Neural progenitor cell (in vitro differentiated cells): ENCODE measurements around the gene SMAD7.

Experiments used
- EZH2 ChIP-seq: fragments of 200-600 bp; sonication (generic); IDR thresholded peaks from 2 replicates; pipeline ENCODE4 v1.6.1; 2017; ENCODE audit warnings: antibody characterized with exemption, mild to moderate bottlenecking, moderate library complexity
- EZH2phosphoT487 ChIP-seq: fragments of 200-600 bp; sonication (generic); IDR thresholded peaks from 2 replicates; pipeline ENCODE4 v1.6.1; 2017; ENCODE audit warnings: antibody characterized with exemption
- TF ChIP-seq, protein P1 (sequence below): fragments of 200-600 bp; sonication (generic); IDR thresholded peaks from 2 replicates; pipeline ENCODE4 v1.5.1; 2017; ENCODE audit warnings: antibody characterized with exemption, mild to moderate bottlenecking

DNA sequence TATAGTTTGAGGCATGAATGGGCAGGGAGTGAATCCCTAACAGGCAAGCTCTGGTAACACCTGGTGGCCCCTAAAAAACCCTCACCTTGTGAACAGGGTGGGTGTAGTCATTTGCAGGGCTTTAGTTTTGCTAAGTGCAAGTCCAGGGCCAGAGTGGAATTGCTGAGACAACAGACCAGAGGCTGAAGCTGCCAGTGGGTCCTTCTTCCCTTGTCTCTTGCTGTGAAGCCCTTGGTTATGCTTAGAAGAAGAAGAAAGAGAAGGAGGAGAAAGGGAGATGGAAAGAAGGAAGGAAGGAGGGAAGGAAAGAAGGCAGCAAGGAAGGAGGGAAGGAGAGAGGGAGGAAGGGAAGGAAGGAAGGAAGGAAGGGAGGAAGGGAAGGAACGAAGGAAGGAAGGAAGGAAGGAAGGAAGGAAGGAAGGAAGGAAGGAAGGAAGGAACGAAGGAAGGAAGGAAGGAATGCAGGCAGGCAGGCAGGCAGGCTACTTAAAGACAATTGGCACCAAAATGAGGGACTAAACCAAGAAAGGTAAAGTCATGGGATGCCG, 45.8 kb downstream of the SMAD7 start:
- TF ChIP-seq, protein P1, sequence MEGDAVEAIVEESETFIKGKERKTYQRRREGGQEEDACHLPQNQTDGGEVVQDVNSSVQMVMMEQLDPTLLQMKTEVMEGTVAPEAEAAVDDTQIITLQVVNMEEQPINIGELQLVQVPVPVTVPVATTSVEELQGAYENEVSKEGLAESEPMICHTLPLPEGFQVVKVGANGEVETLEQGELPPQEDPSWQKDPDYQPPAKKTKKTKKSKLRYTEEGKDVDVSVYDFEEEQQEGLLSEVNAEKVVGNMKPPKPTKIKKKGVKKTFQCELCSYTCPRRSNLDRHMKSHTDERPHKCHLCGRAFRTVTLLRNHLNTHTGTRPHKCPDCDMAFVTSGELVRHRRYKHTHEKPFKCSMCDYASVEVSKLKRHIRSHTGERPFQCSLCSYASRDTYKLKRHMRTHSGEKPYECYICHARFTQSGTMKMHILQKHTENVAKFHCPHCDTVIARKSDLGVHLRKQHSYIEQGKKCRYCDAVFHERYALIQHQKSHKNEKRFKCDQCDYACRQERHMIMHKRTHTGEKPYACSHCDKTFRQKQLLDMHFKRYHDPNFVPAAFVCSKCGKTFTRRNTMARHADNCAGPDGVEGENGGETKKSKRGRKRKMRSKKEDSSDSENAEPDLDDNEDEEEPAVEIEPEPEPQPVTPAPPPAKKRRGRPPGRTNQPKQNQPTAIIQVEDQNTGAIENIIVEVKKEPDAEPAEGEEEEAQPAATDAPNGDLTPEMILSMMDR, result no peak
- TF ChIP-seq EZH2, result no peak
- TF ChIP-seq EZH2phosphoT487, result no peak
